Activated naive CD8-positive, alpha-beta T cell treated with anti-CD3 and anti-CD28 coated beads, Interleukin-2, amount 10 ng/mL, durations not matched to agents 7 days and 5 days (primary cell): Measurements from ENCODE around the gene ZNF774. TPM values are rescaled to one million over a fixed set of nuclear protein-coding genes. Genes with fewer than 3 reads are reported as not detected.
"Not testable (repeated sequence)": the region's sequence is repeated elsewhere in the genome, so short reads cannot be mapped to it uniquely, and the experiment has no call there.

ENCODE experiments used
- ATAC-seq: fragments of 150-1000 bp; cut with Tn5 transposase; one replicate; pipeline ENCODE4 v1.10.0; 2021; ENCODE audit warnings: low read depth, moderate library complexity
- POLR2A ChIA-PET: fragments of 350-600 bp; sonication (Branson Sonifier 250); formaldehyde crosslinking; loops from one replicate; lab custom pipeline; 2021; ENCODE audit warnings: antibody characterized with exemption; lab: Charles Lee
- DNase-seq: peaks from one replicate; pipeline ENCODE4 v3.0.0; 2021
- H3K27ac Mint-ChIP-seq: one replicate; pipeline ENCODE4 v1.8.0; 2022; ENCODE audit warnings: mild to moderate bottlenecking, mixed read lengths
- H3K27me3 Mint-ChIP-seq: one replicate; pipeline ENCODE4 v1.8.0; 2022; ENCODE audit warnings: mild to moderate bottlenecking, moderate library complexity, mixed read lengths
- H3K36me3 Mint-ChIP-seq: one replicate; pipeline ENCODE4 v1.8.0; 2021; ENCODE audit warnings: mild to moderate bottlenecking, mixed read lengths
- H3K4me1 Mint-ChIP-seq: one replicate; pipeline ENCODE4 v1.8.0; 2021; ENCODE audit warnings: mixed read lengths
- H3K4me3 Mint-ChIP-seq: one replicate; pipeline ENCODE4 v1.8.0; 2022; ENCODE audit warnings: mild to moderate bottlenecking, moderate library complexity, mixed read lengths
- H3K9me3 Mint-ChIP-seq: one replicate; pipeline ENCODE4 v1.8.0; 2021; ENCODE audit warnings: mixed read lengths
- total RNA-seq, 2 experiments: library from RNA; stranded (reverse); gene quantifications; one replicate each; pipeline ENCODE4 v1.2.3, GENCODE V29; 2021

Gene ZNF774
- total RNA-seq, 2 experiments from 2014 or later = 1.6 to 2.4 TPM

DNA sequence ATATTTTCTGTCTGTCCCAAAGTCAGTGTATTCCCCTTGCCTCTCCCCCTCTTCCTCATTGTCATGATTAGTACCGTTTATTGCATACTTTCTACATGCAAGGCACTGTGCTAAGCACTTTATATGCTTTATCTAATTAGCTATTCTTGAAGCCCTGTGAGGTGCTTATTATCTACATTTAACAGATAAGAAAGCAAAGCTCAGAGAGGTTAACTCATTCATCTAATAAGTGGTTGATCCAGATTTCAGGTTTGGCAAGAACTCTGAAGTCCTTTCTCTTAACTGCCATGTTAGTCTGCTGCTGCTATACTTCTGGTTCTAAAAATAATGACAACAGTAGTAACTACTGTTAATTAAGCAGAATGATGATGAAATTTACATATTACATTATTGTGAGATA lies 49.4 kb downstream of the ZNF774 start:
- Mint-ChIP-seq H3K27me3 (no peaks in the 10 kb centered on the region), H3K4me1 (peaks cover 58% of the 10 kb centered on the region), H3K9me3 (no peaks in the 10 kb centered on the region), H3K27ac (peak overlapping the region; percentile 88), H3K36me3 (peaks cover 31% of the 10 kb centered on the region), H3K4me3 (peak overlapping the region; percentile 63)
- POLR2A ChIA-PET = interaction anchor here (1.1 to 6.2 kb wide), 2 partner anchors 13 to 25 kb away, joined by 4 to 46 read pairs; partner anchors contain the start of gene IQGAP1
- DNase-seq = no peak
- ATAC-seq = no peak

DNA sequence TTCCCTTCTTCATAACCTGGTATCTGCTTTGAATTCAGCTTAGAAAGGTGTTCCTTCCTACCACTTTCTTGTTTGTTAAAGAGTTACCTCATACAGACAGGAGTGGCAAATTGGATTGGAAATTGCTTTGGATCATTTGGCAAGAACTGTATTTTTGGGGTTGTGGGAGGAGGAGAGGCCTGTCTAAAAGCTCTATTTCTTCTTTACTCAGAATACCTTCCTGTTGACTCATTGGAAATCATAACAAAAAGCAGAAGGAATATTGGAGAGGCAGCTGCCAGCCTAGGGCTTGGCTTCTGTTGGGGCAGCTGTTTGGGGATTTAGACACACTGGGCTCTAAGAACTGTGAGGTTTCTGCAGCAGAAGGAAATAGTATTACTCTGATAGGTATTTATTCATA lies 50.1 kb downstream of the ZNF774 start:
- H3K36me3 Mint-ChIP-seq = peaks cover 31% of the 10 kb centered on the region
- H3K4me1 Mint-ChIP-seq = peaks cover 63% of the 10 kb centered on the region
- no peak for DNase-seq
- H3K27ac Mint-ChIP-seq = no peak overlapping the region
- peak overlapping the region; percentile 4 for H3K4me3 Mint-ChIP-seq
- ATAC-seq = no peak
- H3K27me3 Mint-ChIP-seq = no peaks in the 10 kb centered on the region
- no peaks in the 10 kb centered on the region for H3K9me3 Mint-ChIP-seq
- POLR2A ChIA-PET = interaction anchor here (0.6 to 6.2 kb wide), 3 partner anchors 14 to 50 kb away, joined by 4 to 46 read pairs (median 4); partner anchors contain the start of gene IQGAP1

DNA sequence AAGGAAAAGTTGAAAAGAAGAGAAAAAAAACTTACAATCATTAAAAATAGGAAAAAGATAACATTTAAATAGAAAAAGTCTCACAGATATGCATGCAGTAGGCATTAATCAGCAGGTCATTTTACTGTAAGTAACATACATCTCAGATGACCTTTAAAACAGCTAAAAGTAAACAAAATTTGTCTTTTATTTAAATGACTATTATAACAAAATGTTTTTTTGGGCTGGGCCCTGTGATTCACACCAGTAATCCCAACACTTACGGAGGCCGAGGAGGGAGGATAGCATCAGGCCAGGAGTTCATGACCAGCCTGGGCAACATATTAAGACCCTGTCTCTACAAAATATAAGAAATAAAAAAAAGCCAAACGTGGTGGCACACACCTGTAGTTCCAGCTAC lies 50.7 kb downstream of the ZNF774 start:
- H3K9me3 Mint-ChIP-seq = no peaks in the 10 kb centered on the region
- POLR2A ChIA-PET = interaction anchor here (6.2 kb wide), 1 partner anchor 14 kb away, joined by 46 read pairs; the partner anchor contains the start of gene IQGAP1
- H3K36me3 Mint-ChIP-seq = peaks cover 31% of the 10 kb centered on the region
- no peaks in the 10 kb centered on the region for H3K27me3 Mint-ChIP-seq
- no peak overlapping the region for H3K4me3 Mint-ChIP-seq
- DNase-seq = no peak
- peaks cover 66% of the 10 kb centered on the region for H3K4me1 Mint-ChIP-seq
- no peak for ATAC-seq
- H3K27ac Mint-ChIP-seq = no peak overlapping the region

DNA sequence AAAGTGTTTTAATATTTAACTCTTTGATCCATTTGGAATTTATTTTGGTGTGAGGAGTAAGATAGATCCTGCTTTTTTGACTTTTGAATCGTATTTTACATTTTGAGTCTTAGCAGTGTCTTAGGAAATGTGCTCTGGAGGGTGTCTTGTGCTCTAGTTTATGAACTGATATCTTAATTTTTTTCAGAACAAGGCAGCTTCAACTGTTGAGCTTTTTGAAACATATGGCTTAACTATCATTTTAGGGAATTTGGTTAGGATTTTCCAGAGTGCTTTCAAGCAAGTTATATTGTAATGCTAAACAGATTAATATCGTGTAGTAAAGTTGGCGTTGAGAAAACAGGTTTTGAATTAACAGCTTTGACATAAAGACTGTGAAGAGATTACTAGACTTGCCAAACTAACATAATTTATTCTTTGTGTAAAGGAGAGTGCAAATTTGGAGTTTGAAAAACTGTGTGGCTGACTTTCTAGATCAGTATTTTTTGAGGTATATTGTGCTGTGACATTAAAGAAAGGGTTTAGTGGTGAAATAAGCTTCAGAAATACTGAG lies 53.0 kb downstream of the ZNF774 start:
- ATAC-seq (no peak), DNase-seq (no peak)
- H3K4me1 Mint-ChIP-seq = peaks cover 70% of the 10 kb centered on the region
- no peak overlapping the region for H3K4me3 Mint-ChIP-seq
- H3K27me3 Mint-ChIP-seq = no peaks in the 10 kb centered on the region
- no peak overlapping the region for H3K27ac Mint-ChIP-seq
- peaks cover 2% of the 10 kb centered on the region for H3K9me3 Mint-ChIP-seq
- POLR2A ChIA-PET = interaction anchor here (1.3 kb wide), 1 partner anchor 17 kb away, joined by 10 read pairs; the partner anchor contains the start of gene IQGAP1
- peaks cover 40% of the 10 kb centered on the region for H3K36me3 Mint-ChIP-seq

DNA sequence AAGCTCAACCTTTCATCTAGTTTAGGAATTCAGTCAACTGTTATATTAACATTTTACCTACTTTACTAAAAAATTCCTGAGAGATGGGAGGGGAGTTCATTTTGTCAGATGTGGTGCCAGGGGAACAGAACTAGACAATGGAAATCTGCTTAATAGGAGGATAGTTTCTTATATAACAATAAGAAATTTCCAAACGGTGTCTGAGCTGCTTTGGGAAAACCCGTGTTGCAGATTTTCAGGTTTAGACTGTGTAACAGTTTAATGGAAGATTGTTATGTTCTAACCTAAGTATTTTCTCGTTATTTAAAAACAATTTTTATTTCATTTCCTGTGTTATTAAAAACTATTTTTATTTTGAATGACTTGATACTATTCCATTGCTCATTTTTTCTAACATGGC lies 55.3 kb downstream of the ZNF774 start:
- ATAC-seq (no peak), DNase-seq (no peak)
- H3K9me3 Mint-ChIP-seq = peaks cover 2% of the 10 kb centered on the region
- H3K36me3 Mint-ChIP-seq = peaks cover 40% of the 10 kb centered on the region
- no peaks in the 10 kb centered on the region for H3K27me3 Mint-ChIP-seq
- POLR2A ChIA-PET = interaction anchor here (0.6 to 1.9 kb wide), 8 partner anchors 8 to 377 kb away, joined by 3 to 24 read pairs (median 3); partner anchors contain the start of genes CRTC3 and IQGAP1
- H3K4me1 Mint-ChIP-seq = peaks cover 60% of the 10 kb centered on the region
- H3K27ac Mint-ChIP-seq = peak overlapping the region; percentile 77
- peak overlapping the region; percentile 36 for H3K4me3 Mint-ChIP-seq

DNA sequence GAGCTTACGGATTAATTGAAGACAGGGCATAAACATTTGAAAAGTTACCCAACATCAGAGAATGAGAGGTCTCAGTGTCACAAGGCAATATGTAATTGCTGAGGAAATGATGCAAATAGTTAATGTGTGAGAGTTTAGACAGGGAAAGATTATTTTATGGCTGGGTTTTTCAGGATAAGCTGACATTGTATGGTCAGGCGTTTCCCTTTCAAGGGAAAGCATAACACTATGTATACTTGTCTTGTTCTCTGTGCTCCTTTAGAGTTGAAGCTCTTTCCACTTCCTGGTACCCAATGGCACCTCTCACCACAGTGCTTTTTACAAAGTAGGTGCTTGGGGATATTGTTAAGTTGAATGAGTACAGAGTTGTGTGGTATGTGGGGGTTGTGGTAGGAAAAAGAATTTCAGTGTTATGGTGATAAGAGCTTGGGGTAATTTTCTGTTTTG lies 55.8 kb downstream of the ZNF774 start:
- POLR2A ChIA-PET = interaction anchor here (0.6 to 1.9 kb wide), 8 partner anchors 9 to 377 kb away, joined by 3 to 24 read pairs (median 3); partner anchors contain the start of genes CRTC3 and IQGAP1
- DNase-seq (no peak), ATAC-seq (peak; percentile 87)
- no peaks in the 10 kb centered on the region for H3K27me3 Mint-ChIP-seq
- peak overlapping the region; percentile 77 for H3K27ac Mint-ChIP-seq
- peaks cover 61% of the 10 kb centered on the region for H3K4me1 Mint-ChIP-seq
- H3K4me3 Mint-ChIP-seq = peak overlapping the region; percentile 36
- peaks cover 2% of the 10 kb centered on the region for H3K9me3 Mint-ChIP-seq
- peaks cover 37% of the 10 kb centered on the region for H3K36me3 Mint-ChIP-seq

DNA sequence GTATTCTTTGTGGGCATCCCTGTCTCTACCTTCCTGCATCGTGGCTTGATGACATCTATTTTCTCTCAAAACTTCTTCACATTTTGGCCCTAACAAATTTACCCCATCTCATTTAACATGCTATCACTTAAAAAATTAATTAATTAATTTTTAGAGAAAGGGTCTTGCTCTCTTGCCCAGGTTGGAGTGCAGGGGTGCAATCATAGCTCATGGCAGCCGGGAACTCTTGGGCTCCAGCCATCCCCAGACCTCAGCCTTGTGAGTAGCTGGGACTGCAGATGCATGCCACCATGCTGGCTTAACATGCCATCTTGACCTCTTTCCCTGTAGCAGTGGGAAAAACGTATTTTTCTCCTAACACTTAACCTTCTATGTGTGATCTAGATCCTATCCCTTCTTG lies 56.6 kb downstream of the ZNF774 start:
- Mint-ChIP-seq H3K27ac (no peak overlapping the region), H3K4me1 (peaks cover 66% of the 10 kb centered on the region), H3K27me3 (no peaks in the 10 kb centered on the region), H3K4me3 (no peak overlapping the region), H3K36me3 (peaks cover 35% of the 10 kb centered on the region), H3K9me3 (peaks cover 2% of the 10 kb centered on the region)
- ATAC-seq (no peak), DNase-seq (no peak)
- POLR2A ChIA-PET = interaction anchor here (1.9 kb wide), 1 partner anchor 20 kb away, joined by 24 read pairs; the partner anchor contains the start of gene IQGAP1

DNA sequence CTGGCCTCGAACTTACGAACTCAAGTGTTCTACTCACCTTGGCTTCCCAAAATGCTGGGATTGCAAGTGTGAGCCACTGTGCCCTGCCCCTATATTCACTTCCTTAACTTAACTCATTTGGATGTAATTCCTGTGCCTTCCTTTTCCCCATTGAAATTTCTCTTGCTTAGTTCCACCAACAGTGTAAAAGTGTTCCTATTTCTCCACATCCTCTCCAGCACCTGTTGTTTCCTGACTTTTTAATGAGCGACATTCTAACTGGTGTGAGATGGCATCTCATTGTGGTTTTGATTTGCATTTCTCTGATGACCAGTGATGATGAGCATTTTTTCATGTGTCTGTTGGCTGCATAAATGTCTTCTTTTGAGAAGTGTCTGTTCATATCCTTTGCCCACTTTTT lies 57.5 kb downstream of the ZNF774 start:
- H3K27ac Mint-ChIP-seq = peak overlapping the region; percentile 3
- H3K27me3 Mint-ChIP-seq, H3K4me3 Mint-ChIP-seq, DNase-seq, ATAC-seq, POLR2A ChIA-PET, H3K9me3 Mint-ChIP-seq: not testable (repeated sequence)
- peaks cover 31% of the 10 kb centered on the region for H3K36me3 Mint-ChIP-seq
- H3K4me1 Mint-ChIP-seq = peaks cover 69% of the 10 kb centered on the region

DNA sequence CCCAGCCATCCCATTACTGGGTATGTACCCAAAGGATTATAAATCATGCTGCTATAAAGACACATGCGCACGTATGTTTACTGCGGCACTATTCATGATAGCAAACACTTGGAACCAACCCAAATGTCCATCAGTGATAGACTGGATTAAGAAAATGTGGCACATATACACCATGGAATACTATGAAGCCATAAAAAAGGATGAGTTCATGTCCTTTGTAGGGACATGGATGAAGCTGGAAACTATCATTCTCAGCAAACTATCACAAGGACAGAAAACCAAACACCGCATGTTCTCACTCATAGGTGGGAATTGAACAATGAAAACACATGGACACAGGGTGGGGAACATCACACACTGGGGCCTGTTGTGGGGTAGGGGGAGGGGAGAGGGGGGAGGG lies 58.2 kb downstream of the ZNF774 start:
- H3K4me3 Mint-ChIP-seq, H3K9me3 Mint-ChIP-seq, DNase-seq, POLR2A ChIA-PET, ATAC-seq, H3K27me3 Mint-ChIP-seq, H3K27ac Mint-ChIP-seq: not testable (repeated sequence)
- Mint-ChIP-seq H3K36me3 (peaks cover 29% of the 10 kb centered on the region), H3K4me1 (peaks cover 65% of the 10 kb centered on the region)

DNA sequence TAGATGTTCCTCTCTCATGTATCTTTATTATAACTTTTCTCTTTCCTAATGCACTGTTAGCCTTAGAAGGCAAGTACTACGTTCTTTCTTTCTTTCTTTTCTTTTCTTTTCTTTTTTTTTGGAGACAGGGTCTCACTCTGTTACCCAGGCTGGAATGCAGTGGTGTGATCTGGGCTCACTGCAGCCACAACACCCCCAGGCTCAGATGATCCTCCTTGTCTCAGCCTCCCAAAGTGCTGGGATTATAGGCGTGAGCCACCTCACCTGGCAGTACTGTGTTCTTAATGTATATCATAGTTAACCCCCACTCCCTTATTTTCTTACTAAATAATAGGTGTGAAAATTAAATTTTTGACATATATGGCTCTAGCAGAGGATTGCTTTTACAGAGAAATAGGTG lies 59.1 kb downstream of the ZNF774 start:
- H3K4me1 Mint-ChIP-seq = peaks cover 66% of the 10 kb centered on the region
- POLR2A ChIA-PET = no interaction called here
- ATAC-seq (no peak), DNase-seq (no peak)
- H3K4me3 Mint-ChIP-seq = no peak overlapping the region
- no peaks in the 10 kb centered on the region for H3K27me3 Mint-ChIP-seq
- H3K27ac Mint-ChIP-seq = peak overlapping the region; percentile 14
- peaks cover 32% of the 10 kb centered on the region for H3K36me3 Mint-ChIP-seq
- peaks cover 2% of the 10 kb centered on the region for H3K9me3 Mint-ChIP-seq

Other genes starting within 250 kb of the ZNF774 start
- 100 to 1,000 TPM; 233 to 260 TPM for gene IDH2, start 249.8 kb upstream of the ZNF774 start, total RNA-seq
- 10 to 100 TPM; 14.1 to 15.4 TPM for gene SEMA4B, start 151.0 kb upstream of the ZNF774 start, total RNA-seq
- gene CIB1, start 118.3 kb upstream of the ZNF774 start, total RNA-seq = 100 to 1,000 TPM; 129 to 130 TPM
- gene GDPGP1, start 118.1 kb upstream of the ZNF774 start, total RNA-seq = 10 to 100 TPM; 10.2 to 10.3 TPM
- gene TTLL13, start 102.7 kb upstream of the ZNF774 start, total RNA-seq = 1 to 10 TPM in 1 of 2 experiments, under 1 TPM in 1; 0.47 to 1.5 TPM
- 10 to 100 TPM; 34.3 to 35.8 TPM for gene NGRN, start 86.6 kb upstream of the ZNF774 start, total RNA-seq
- gene IQGAP1, start 36.0 kb downstream of the ZNF774 start, total RNA-seq = 100 to 1,000 TPM; 211 to 220 TPM
- 10 to 100 TPM; 70.5 to 74.1 TPM for gene CRTC3, start 177.6 kb downstream of the ZNF774 start, total RNA-seq